ENCODE measurements around the gene HIVEP3. TPM values are rescaled to one million over a fixed set of nuclear protein-coding genes. Genes with fewer than 3 reads are reported as not detected.
A peak's percentile ranks its signal among the peaks of the same experiment; 100 is the strongest.

HIVEP3 gene
- polyA plus RNA-seq, 1 donor (not counting 4 experiments of a cell fraction or from before 2014, with no cell fraction given), result 1.1 TPM

DNA sequence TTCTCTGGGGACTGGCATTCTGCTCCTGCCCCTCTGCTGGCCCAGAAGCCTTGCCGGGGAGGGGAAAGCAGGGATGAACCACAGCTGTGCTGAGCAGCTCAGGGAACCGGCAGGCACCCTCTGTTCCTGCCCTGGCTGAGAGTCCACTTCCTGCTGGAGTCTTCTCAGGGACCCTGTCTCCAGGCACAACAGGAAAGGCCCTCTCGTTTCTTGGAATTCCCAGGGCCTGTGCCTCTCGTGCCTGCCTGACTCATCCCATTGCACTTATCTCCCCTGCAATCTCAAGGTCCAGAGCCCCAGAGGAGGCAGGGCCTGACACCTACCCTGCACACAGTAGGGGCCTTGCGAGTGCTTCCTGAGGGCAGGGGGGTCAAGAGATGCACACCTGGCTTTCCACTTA lies 433.1 kb downstream of the HIVEP3 start:
- no peaks in the 10 kb centered on the region for H3K36me3 ChIP-seq (ENCODE audit: control insufficient read depth in 2 of 2, extremely low read depth in 1 of 2, insufficient read depth in 2 of 2, low read length in 2 of 2)
- H2AFZ ChIP-seq (ENCODE audit: control insufficient read depth, low read length), result no peak overlapping the region
- H3K9me3 ChIP-seq (ENCODE audit: control insufficient read depth, low read depth, low read length), result no peaks in the 10 kb centered on the region
- no peaks in the 10 kb centered on the region for H3K79me2 ChIP-seq (ENCODE audit: control insufficient read depth, insufficient read depth, low read length)
- peaks cover 37% of the 10 kb centered on the region for H3K4me1 ChIP-seq (ENCODE audit: control insufficient read depth, extremely low read depth, insufficient read depth, low read length)
- peak overlapping the region; percentile 12 for H3K9ac ChIP-seq (ENCODE audit: control insufficient read depth, extremely low read depth, insufficient read depth, low read length)
- peak overlapping the region; percentile 25 for H3K4me2 ChIP-seq (ENCODE audit: control insufficient read depth, extremely low read depth, insufficient read depth, low read depth, low read length)
- dilution Hi-C loops (cut with MboI; ENCODE audit: extremely low pct_ligation_motif_present, low sequenced_read_pairs), result no loop called here
- FAIRE-seq (peak; percentile 65), DNase-seq (ENCODE audit: low read depth, low spot score) (no peak)
- no peak overlapping the region for H3K27ac ChIP-seq (ENCODE audit: control insufficient read depth, insufficient read depth, low read length)
- H3K9me1 ChIP-seq (ENCODE audit: control insufficient read depth, extremely low read depth, insufficient read depth, low read length), result no peaks in the 10 kb centered on the region
- no peaks in the 10 kb centered on the region for H4K20me1 ChIP-seq (ENCODE audit: control insufficient read depth, extremely low read depth, insufficient read depth, low read length)
- no peak overlapping the region for H3K4me3 ChIP-seq (ENCODE audit: control insufficient read depth in 2 of 3, extremely low read depth in 1 of 3, insufficient read depth in 2 of 3, low read depth in 1 of 3, low read length in 3 of 3)
- TF ChIP-seq EZH2 (IDR thresholded peaks at IDR 0.05; ENCODE audit: low read length), result no peak
- TF ChIP-seq, protein P1, sequence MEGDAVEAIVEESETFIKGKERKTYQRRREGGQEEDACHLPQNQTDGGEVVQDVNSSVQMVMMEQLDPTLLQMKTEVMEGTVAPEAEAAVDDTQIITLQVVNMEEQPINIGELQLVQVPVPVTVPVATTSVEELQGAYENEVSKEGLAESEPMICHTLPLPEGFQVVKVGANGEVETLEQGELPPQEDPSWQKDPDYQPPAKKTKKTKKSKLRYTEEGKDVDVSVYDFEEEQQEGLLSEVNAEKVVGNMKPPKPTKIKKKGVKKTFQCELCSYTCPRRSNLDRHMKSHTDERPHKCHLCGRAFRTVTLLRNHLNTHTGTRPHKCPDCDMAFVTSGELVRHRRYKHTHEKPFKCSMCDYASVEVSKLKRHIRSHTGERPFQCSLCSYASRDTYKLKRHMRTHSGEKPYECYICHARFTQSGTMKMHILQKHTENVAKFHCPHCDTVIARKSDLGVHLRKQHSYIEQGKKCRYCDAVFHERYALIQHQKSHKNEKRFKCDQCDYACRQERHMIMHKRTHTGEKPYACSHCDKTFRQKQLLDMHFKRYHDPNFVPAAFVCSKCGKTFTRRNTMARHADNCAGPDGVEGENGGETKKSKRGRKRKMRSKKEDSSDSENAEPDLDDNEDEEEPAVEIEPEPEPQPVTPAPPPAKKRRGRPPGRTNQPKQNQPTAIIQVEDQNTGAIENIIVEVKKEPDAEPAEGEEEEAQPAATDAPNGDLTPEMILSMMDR (optimal IDR thresholded peaks at IDR 0.05 in 1 of 3, IDR thresholded peaks at IDR 0.05 in 1 of 3, conservative IDR thresholded peaks at IDR 0.05 in 1 of 3; ENCODE audit: extremely low read depth in 1 of 3, insufficient read depth in 2 of 3, low read length in 3 of 3), result no peak
- no peaks in the 10 kb centered on the region for H3K27me3 ChIP-seq (ENCODE audit: control insufficient read depth, extremely low read depth, insufficient read depth, low read length)

DNA sequence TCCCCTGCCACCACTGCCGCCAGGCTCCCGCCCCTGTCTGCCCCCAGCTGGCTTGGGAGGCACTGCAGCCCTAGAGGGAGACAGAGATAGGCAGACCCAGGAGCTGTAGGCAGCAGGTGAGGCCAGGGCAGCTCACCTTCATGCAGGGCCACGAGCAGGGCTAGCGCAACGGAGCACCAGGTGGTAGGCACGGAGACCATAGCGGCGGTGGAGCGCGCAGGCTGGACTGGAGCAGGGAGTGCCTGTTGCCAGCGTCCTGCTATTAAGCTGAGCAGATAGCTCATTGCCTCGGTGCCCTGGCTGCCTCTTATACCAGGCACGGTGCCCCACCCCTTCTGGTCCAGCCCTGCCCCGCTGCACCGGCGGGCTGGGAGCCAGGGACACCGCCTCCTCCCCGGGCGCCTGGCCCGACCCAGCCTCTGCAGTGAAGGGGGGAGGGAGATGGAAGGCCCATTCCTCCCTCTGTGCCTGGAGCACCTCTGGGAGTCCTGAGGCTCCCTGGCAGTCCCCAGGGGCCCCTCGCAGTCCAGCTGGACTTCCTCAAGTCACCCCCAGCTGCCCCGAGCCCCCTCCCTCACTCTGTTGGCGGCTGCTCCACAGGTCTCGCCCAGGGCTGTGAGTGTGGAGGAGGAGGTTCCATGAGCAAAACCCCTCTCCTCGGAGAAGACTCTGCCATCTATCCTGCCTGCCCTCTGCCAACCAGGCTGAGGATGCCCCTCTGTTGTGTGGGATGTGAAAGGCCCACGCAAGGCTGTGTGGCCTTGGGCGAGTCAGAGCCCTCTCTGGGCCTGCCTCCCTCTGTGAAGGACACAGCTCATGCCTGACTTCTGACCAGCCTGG lies 434.1 kb downstream of the HIVEP3 start, which contains the start of gene EDN2:
Gene EDN2 (minus strand): TSS at position 282 of the 840 bp plus-strand sequence. CDS start 82 bp downstream, at position 200.
- FAIRE-seq (no peak), DNase-seq (ENCODE audit: low read depth, low spot score) (no peak)
- Histone ChIP-seq H3K9ac (ENCODE audit: control insufficient read depth, extremely low read depth, insufficient read depth, low read length) (peak within 1 kb of the TSS; percentile 12), H3K4me2 (ENCODE audit: control insufficient read depth, extremely low read depth, insufficient read depth, low read depth, low read length) (peak within 1 kb of the TSS; percentile 63), H3K4me1 (ENCODE audit: control insufficient read depth, extremely low read depth, insufficient read depth, low read length) (peaks cover 37% of the 10 kb centered on the region), H3K27me3 (ENCODE audit: control insufficient read depth, extremely low read depth, insufficient read depth, low read length) (no peaks in the 10 kb centered on the region), H3K9me3 (ENCODE audit: control insufficient read depth, low read depth, low read length) (no peaks in the 10 kb centered on the region), H3K79me2 (ENCODE audit: control insufficient read depth, insufficient read depth, low read length) (no peaks in the 10 kb centered on the region), H3K9me1 (ENCODE audit: control insufficient read depth, extremely low read depth, insufficient read depth, low read length) (no peaks in the 10 kb centered on the region), H3K4me3 (ENCODE audit: control insufficient read depth in 2 of 3, extremely low read depth in 1 of 3, insufficient read depth in 2 of 3, low read depth in 1 of 3, low read length in 3 of 3) (peak within 1 kb of the TSS in 1 of 3 experiments; percentile 5), H4K20me1 (ENCODE audit: control insufficient read depth, extremely low read depth, insufficient read depth, low read length) (no peaks in the 10 kb centered on the region), H3K36me3 (ENCODE audit: control insufficient read depth in 2 of 2, extremely low read depth in 1 of 2, insufficient read depth in 2 of 2, low read length in 2 of 2) (no peaks in the 10 kb centered on the region), H2AFZ (ENCODE audit: control insufficient read depth, low read length) (no peak within 1 kb of the TSS), H3K27ac (ENCODE audit: control insufficient read depth, insufficient read depth, low read length) (no peak within 1 kb of the TSS)
- no peak for TF ChIP-seq EZH2 (IDR thresholded peaks at IDR 0.05; ENCODE audit: low read length)
- TF ChIP-seq, protein P1 (optimal IDR thresholded peaks at IDR 0.05 in 1 of 3, IDR thresholded peaks at IDR 0.05 in 1 of 3, conservative IDR thresholded peaks at IDR 0.05 in 1 of 3; ENCODE audit: extremely low read depth in 1 of 3, insufficient read depth in 2 of 3, low read length in 3 of 3), result peak in 2 of 3 experiments; percentile 44 to 51
- dilution Hi-C loops (cut with MboI; ENCODE audit: extremely low pct_ligation_motif_present, low sequenced_read_pairs), result no loop called here

Measured in keratinocyte (primary cell).